GM18499 (cell line): ENCODE results near the gene AGK.
A peak's percentile ranks its signal among the peaks of the same experiment; 100 is the strongest.
"Not testable (repeated sequence)": the region's sequence is repeated elsewhere in the genome, so short reads cannot be mapped to it uniquely, and the experiment has no call there.

Source experiments
- ATAC-seq: cut with Tn5 transposase; IDR thresholded peaks from one replicate; pipeline ENCODE4 v1.9.1; 2021; ENCODE audit warnings: moderate number of reproducible peaks; ENCODE audit not compliant: insufficient read depth, unreplicated experiment

Gene AGK

GRCh38 chr7:141671705-141672496, 120.7 kb downstream of the AGK start:
- no peak for ATAC-seq

- no peak for ATAC-seq
These were observed 122.1 kb downstream of the AGK start for GRCh38 chr7:141673346-141673745.

DNA sequence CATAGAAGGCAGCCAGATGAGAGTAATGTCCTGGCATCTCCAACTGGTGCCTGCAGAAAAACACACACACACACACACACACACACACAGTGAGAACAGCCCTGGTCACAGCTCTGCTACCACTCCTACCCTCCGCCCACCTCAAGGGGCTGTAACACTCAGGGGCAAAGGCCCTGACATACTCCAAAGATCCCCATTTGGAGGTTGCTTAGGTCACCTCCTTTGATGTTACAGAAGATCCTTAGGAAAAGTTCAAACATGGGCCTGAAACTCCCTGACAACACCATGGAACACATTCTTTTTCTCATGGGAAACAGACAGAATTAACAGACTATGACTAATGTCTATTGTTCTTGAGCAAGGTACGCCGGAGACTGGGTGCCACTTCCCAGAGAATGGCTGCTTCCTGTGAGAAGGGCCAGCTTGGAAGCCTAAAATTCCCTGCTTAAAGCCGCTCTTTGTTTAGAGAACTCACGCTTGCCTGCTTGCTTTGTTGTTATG, 123.0 kb downstream of the AGK start:
- ATAC-seq, result no peak

- ATAC-seq, result no peak
These were observed 123.5 kb downstream of the AGK start for GRCh38 chr7:141674702-141675101.

GRCh38 chr7:141675436-141676215, 124.4 kb downstream of the AGK start:
- ATAC-seq, result no peak

DNA sequence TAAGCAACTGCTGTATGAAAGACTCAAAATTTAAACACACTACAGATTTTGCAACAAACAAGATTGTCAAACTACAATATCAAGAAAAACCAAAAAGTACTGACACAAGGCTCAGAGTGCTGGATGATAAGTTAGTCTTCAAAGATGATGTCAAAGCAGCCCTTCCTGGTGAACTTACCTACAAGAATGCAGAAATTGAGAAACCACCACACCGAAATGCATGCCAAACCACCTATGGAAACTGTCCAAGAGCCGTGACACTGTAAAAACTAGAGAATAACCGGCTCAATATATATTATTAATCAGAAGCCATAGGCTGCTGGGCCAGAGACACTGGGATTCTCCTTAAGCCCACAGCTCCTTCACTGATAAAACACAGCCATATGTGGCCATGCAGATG, 125.4 kb downstream of the AGK start:
- ATAC-seq, result no peak

DNA sequence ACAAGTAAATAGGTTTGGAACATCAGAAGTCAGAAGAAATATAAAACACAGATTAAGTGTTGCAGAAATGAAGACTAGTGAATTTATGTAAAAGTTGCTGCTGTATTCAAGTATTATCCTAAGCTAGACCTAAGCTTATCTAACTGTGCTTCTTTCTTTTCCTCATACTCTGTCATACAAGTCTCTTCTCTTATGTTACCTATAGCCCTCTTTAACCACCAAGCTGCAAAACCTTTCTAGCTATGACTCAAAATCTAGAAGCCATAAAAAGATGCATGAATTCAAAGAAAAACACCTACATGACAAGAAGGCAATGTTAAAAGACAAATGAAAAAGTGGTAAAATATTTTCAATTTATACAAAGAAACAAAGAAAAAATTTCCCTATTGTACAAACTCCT, 127.8 kb downstream of the AGK start:
- ATAC-seq, result peak; percentile 56

- ATAC-seq, result no peak
These were observed 134.2 kb downstream of the AGK start for GRCh38 chr7:141685285-141686023.

- ATAC-seq, result no peak
These were observed 134.9 kb downstream of the AGK start for GRCh38 chr7:141686074-141686473.

DNA sequence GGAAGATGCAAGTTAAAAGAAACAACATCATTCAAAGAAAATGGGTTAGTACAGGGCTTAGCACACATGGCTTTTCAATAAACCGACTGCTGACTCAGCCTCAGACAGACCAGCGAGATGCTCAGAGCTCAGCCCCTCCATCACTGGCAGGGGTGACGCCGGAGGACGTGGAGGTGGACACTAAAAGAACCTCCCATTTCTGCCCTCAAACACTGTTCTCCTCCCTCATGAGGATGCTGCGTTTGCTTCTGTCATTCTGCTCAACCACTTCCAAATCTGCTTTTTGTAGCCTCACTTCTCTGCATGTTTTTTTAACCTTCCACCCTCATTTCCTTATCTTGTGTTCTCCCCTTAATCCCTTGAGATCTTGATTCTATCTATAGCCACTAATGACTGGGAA, 135.5 kb downstream of the AGK start:
- ATAC-seq, result no peak

- ATAC-seq, result no peak
These were observed 136.8 kb downstream of the AGK start for GRCh38 chr7:141688043-141688442.

- ATAC-seq, result not testable (repeated sequence)
These were observed 138.0 kb downstream of the AGK start for GRCh38 chr7:141689072-141689825.

GRCh38 chr7:141691540-141691939, 140.3 kb downstream of the AGK start:
- ATAC-seq, result no peak

- ATAC-seq, result no peak
These were observed 140.8 kb downstream of the AGK start for GRCh38 chr7:141691961-141692360.

DNA sequence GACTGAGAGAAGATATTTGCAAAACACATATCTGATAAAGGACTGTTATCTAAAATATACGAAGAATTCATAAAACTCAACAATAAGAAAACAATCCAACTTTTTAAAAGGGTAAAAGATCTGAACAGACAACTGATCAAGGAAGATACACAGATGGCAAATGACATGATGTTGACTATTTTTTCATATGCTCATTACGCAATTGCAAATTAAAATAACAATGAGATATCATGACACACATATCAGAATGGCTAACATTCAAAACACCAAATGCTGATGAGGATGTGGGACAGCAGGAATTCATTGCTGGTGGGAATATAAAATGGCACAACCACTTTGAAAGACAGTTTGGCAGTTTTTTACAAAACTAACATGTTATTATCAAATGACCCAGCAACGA, 141.9 kb downstream of the AGK start:
- no peak for ATAC-seq

- ATAC-seq, result no peak
These were observed 144.6 kb downstream of the AGK start for GRCh38 chr7:141695803-141696289.

GRCh38 chr7:141696348-141696747, 145.1 kb downstream of the AGK start:
- no peak for ATAC-seq

- no peak for ATAC-seq
These were observed 146.1 kb downstream of the AGK start for GRCh38 chr7:141697211-141697871.

GRCh38 chr7:141698247-141699015, 147.2 kb downstream of the AGK start:
- ATAC-seq, result no peak
